EH (cell line): ENCODE data around the gene USP9X.
A peak's percentile ranks its signal among the peaks of the same experiment; 100 is the strongest.
"Not testable (repeated sequence)": the region's sequence is repeated elsewhere in the genome, so short reads cannot be mapped to it uniquely, and the experiment has no call there.

ENCODE experiments used
- DNase-seq: peaks from one replicate; pipeline ENCODE4 v3.0.0-alpha.2; 2015; ENCODE audit warnings: low read depth

USP9X gene

GRCh38 chrX:41084893-41085511 is at the start of gene USP9X:
TSS of gene USP9X (plus strand) at chrX:41085445. CDS start at chrX:41123629, 38,184 bp downstream.
- peak; percentile 88 for DNase-seq

GRCh38 chrX:41035582-41035981 is 49.7 kb upstream of the USP9X start:
- no peak for DNase-seq

GRCh38 chrX:41036668-41037326 is 48.4 kb upstream of the USP9X start:
- no peak for DNase-seq

GRCh38 chrX:41043196-41043595 is 42.0 kb upstream of the USP9X start:
- no peak for DNase-seq

- DNase-seq = peak; percentile 57
Observed at GRCh38 chrX:41043674-41044345, 41.4 kb upstream of the USP9X start.

- DNase-seq = no peak
Observed at GRCh38 chrX:41045960-41046567, 39.2 kb upstream of the USP9X start.

- DNase-seq = no peak
Observed at GRCh38 chrX:41047878-41048534, 37.2 kb upstream of the USP9X start.

- no peak for DNase-seq
Observed at GRCh38 chrX:41050359-41050758, 34.9 kb upstream of the USP9X start.

GRCh38 chrX:41051288-41051687 is 34.0 kb upstream of the USP9X start:
- DNase-seq = no peak

- no peak for DNase-seq
Observed at GRCh38 chrX:41055740-41056139, 29.5 kb upstream of the USP9X start.

- DNase-seq = not testable (repeated sequence)
Observed at GRCh38 chrX:41063276-41063675, 22.0 kb upstream of the USP9X start.

GRCh38 chrX:41064018-41064417 is 21.2 kb upstream of the USP9X start:
- DNase-seq = peak; percentile 61

GRCh38 chrX:41066391-41066790 is 18.9 kb upstream of the USP9X start:
- DNase-seq = no peak

GRCh38 chrX:41066969-41067368 is 18.3 kb upstream of the USP9X start:
- DNase-seq = no peak

- DNase-seq = no peak
Observed at GRCh38 chrX:41067721-41068120, 17.5 kb upstream of the USP9X start.

GRCh38 chrX:41076742-41077141 is 8.5 kb upstream of the USP9X start:
- DNase-seq = no peak

- no peak for DNase-seq
Observed at GRCh38 chrX:41081821-41082220, 3.4 kb upstream of the USP9X start.

GRCh38 chrX:41082783-41083182 is 2.5 kb upstream of the USP9X start:
- DNase-seq = no peak

- peak; percentile 94 for DNase-seq
Observed at GRCh38 chrX:41084044-41084892, 977 bp upstream of the USP9X start.

GRCh38 chrX:41085512-41085877 is 250 bp downstream of the USP9X start:
- DNase-seq = peak; percentile 63

GRCh38 chrX:41085878-41086626 is 807 bp downstream of the USP9X start:
- peak; percentile 58 for DNase-seq
